BLaER1 (cell line): Measurements from ENCODE around the gene CCSER2.

ENCODE experiments used
- H3K27ac ChIP-seq: shearing (Covaris generic); formaldehyde crosslinking; 2 replicates; pipeline ENCODE4 v1.8.1; 2022
- H3K27me3 ChIP-seq: shearing (Covaris generic); formaldehyde crosslinking; 2 replicates; pipeline ENCODE4 v1.8.1; 2022
- H3K36me3 ChIP-seq: shearing (Covaris generic); formaldehyde crosslinking; 2 replicates; pipeline ENCODE4 v1.8.1; 2022
- H3K4me1 ChIP-seq: shearing (Covaris generic); formaldehyde crosslinking; 2 replicates; pipeline ENCODE4 v1.8.1; 2022
- H3K4me2 ChIP-seq: shearing (Covaris generic); formaldehyde crosslinking; 2 replicates; pipeline ENCODE4 v1.8.1; 2022
- H3K4me3 ChIP-seq: shearing (Covaris generic); formaldehyde crosslinking; 2 replicates; pipeline ENCODE4 v1.8.1; 2022
- H3K9ac ChIP-seq: shearing (Covaris generic); formaldehyde crosslinking; 2 replicates; pipeline ENCODE4 v1.8.1; 2022
- H3K9me3 ChIP-seq: shearing (Covaris generic); formaldehyde crosslinking; 2 replicates; pipeline ENCODE4 v1.8.1; 2022
- H4K20me1 ChIP-seq: shearing (Covaris generic); formaldehyde crosslinking; 2 replicates; pipeline ENCODE4 v1.8.1; 2022
- Cebpa-rat ChIP-seq: shearing (Covaris generic); IDR thresholded peaks from 2 replicates; pipeline ENCODE4 v1.8.1; 2022

CCSER2 gene

GRCh38 chr10:84537447-84537931 lies 209.1 kb downstream of the CCSER2 start:
- Histone ChIP-seq H3K9ac (no peak overlapping the region), H3K36me3 (no peaks in the 10 kb centered on the region), H3K27ac (no peak overlapping the region), H3K27me3 (no peaks in the 10 kb centered on the region), H3K4me3 (no peak overlapping the region), H4K20me1 (no peaks in the 10 kb centered on the region), H3K4me1 (peaks cover 14% of the 10 kb centered on the region), H3K9me3 (no peaks in the 10 kb centered on the region), H3K4me2 (no peak overlapping the region)
- TF ChIP-seq Cebpa-rat = peak; percentile 19; the same call in 1 of the 2 replicates

- H3K9ac ChIP-seq = no peak overlapping the region
- no peak overlapping the region for H3K27ac ChIP-seq
- no peak for TF ChIP-seq Cebpa-rat
- H3K9me3 ChIP-seq = no peaks in the 10 kb centered on the region
- H3K36me3 ChIP-seq = no peaks in the 10 kb centered on the region
- no peaks in the 10 kb centered on the region for H4K20me1 ChIP-seq
- peaks cover 14% of the 10 kb centered on the region for H3K4me1 ChIP-seq
- no peaks in the 10 kb centered on the region for H3K27me3 ChIP-seq
- H3K4me2 ChIP-seq = no peak overlapping the region
- no peak overlapping the region for H3K4me3 ChIP-seq
These were observed 209.6 kb downstream of the CCSER2 start for GRCh38 chr10:84538036-84538435.

GRCh38 chr10:84539216-84539615 lies 210.8 kb downstream of the CCSER2 start:
- H3K4me3 ChIP-seq = no peak overlapping the region
- no peaks in the 10 kb centered on the region for H4K20me1 ChIP-seq
- no peaks in the 10 kb centered on the region for H3K27me3 ChIP-seq
- peaks cover 14% of the 10 kb centered on the region for H3K4me1 ChIP-seq
- no peak for TF ChIP-seq Cebpa-rat
- no peak overlapping the region for H3K4me2 ChIP-seq
- H3K36me3 ChIP-seq = no peaks in the 10 kb centered on the region
- H3K9ac ChIP-seq = no peak overlapping the region
- H3K9me3 ChIP-seq = no peaks in the 10 kb centered on the region
- H3K27ac ChIP-seq = no peak overlapping the region

GRCh38 chr10:84540022-84540616 lies 211.7 kb downstream of the CCSER2 start:
- Histone ChIP-seq H3K27ac (no peak overlapping the region), H3K4me3 (no peak overlapping the region)

GRCh38 chr10:84540617-84541288 lies 212.4 kb downstream of the CCSER2 start:
- no peak for TF ChIP-seq Cebpa-rat
- Histone ChIP-seq H3K9ac (no peak overlapping the region), H3K9me3 (no peaks in the 10 kb centered on the region), H3K27me3 (no peaks in the 10 kb centered on the region), H3K36me3 (no peaks in the 10 kb centered on the region), H3K4me1 (peaks cover 14% of the 10 kb centered on the region), H4K20me1 (no peaks in the 10 kb centered on the region), H3K27ac (no peak overlapping the region), H3K4me2 (peak overlapping the region; percentile 69), H3K4me3 (no peak overlapping the region)

More at GRCh38 chr10:84540022-84540616, 211.7 kb downstream of the CCSER2 start:
- Histone ChIP-seq H3K9me3 (no peaks in the 10 kb centered on the region), H4K20me1 (no peaks in the 10 kb centered on the region), H3K4me2 (peak overlapping the region; percentile 69), H3K9ac (no peak overlapping the region), H3K4me1 (peaks cover 14% of the 10 kb centered on the region), H3K36me3 (no peaks in the 10 kb centered on the region), H3K27me3 (no peaks in the 10 kb centered on the region)
- no peak for TF ChIP-seq Cebpa-rat

- no peak overlapping the region for H3K4me2 ChIP-seq
- H3K9me3 ChIP-seq = no peaks in the 10 kb centered on the region
- no peak overlapping the region for H3K27ac ChIP-seq
- no peak for TF ChIP-seq Cebpa-rat
- H3K4me3 ChIP-seq = no peak overlapping the region
- H3K9ac ChIP-seq = no peak overlapping the region
- H3K27me3 ChIP-seq = no peaks in the 10 kb centered on the region
- H4K20me1 ChIP-seq = no peaks in the 10 kb centered on the region
- H3K36me3 ChIP-seq = no peaks in the 10 kb centered on the region
- peaks cover 14% of the 10 kb centered on the region for H3K4me1 ChIP-seq
These were observed 212.9 kb downstream of the CCSER2 start for GRCh38 chr10:84541289-84541637.

GRCh38 chr10:84542522-84543490 lies 214.4 kb downstream of the CCSER2 start:
- Histone ChIP-seq H3K9ac (no peak overlapping the region), H3K4me3 (no peak overlapping the region), H3K27me3 (no peaks in the 10 kb centered on the region), H3K36me3 (no peaks in the 10 kb centered on the region), H3K4me1 (peaks cover 17% of the 10 kb centered on the region), H4K20me1 (no peaks in the 10 kb centered on the region), H3K9me3 (no peaks in the 10 kb centered on the region), H3K4me2 (no peak overlapping the region), H3K27ac (no peak overlapping the region)
- TF ChIP-seq Cebpa-rat = no peak

- TF ChIP-seq Cebpa-rat = no peak
- Histone ChIP-seq H3K4me2 (no peak overlapping the region), H4K20me1 (no peaks in the 10 kb centered on the region), H3K27ac (no peak overlapping the region), H3K4me1 (peaks cover 29% of the 10 kb centered on the region), H3K36me3 (no peaks in the 10 kb centered on the region), H3K9ac (no peak overlapping the region), H3K9me3 (no peaks in the 10 kb centered on the region), H3K4me3 (no peak overlapping the region), H3K27me3 (no peaks in the 10 kb centered on the region)
These were observed 215.6 kb downstream of the CCSER2 start for GRCh38 chr10:84543948-84544347.

GRCh38 chr10:84545651-84546050 lies 217.3 kb downstream of the CCSER2 start:
- H3K9me3 ChIP-seq = no peaks in the 10 kb centered on the region
- no peak overlapping the region for H3K4me3 ChIP-seq
- no peak overlapping the region for H3K9ac ChIP-seq
- no peaks in the 10 kb centered on the region for H4K20me1 ChIP-seq
- no peak overlapping the region for H3K27ac ChIP-seq
- H3K27me3 ChIP-seq = no peaks in the 10 kb centered on the region
- TF ChIP-seq Cebpa-rat = no peak
- no peaks in the 10 kb centered on the region for H3K36me3 ChIP-seq
- no peak overlapping the region for H3K4me2 ChIP-seq
- H3K4me1 ChIP-seq = peaks cover 27% of the 10 kb centered on the region

GRCh38 chr10:84546609-84547008 lies 218.2 kb downstream of the CCSER2 start:
- no peaks in the 10 kb centered on the region for H4K20me1 ChIP-seq
- H3K4me3 ChIP-seq = no peak overlapping the region
- no peak for TF ChIP-seq Cebpa-rat
- H3K9ac ChIP-seq = no peak overlapping the region
- no peak overlapping the region for H3K27ac ChIP-seq
- no peak overlapping the region for H3K4me2 ChIP-seq
- H3K36me3 ChIP-seq = no peaks in the 10 kb centered on the region
- H3K9me3 ChIP-seq = no peaks in the 10 kb centered on the region
- H3K27me3 ChIP-seq = no peaks in the 10 kb centered on the region
- peaks cover 26% of the 10 kb centered on the region for H3K4me1 ChIP-seq
